Neural cell (in vitro differentiated cells): ENCODE data around the gene LPAR3. TPM values are rescaled to one million over a fixed set of nuclear protein-coding genes. Genes with fewer than 3 reads are reported as not detected.

Source experiments
- H2AFZ ChIP-seq: fragments of 200-600, 300-800 bp; sonication (generic), shearing (Covaris generic); 2 replicates; pipeline ENCODE4 v1.6.0; 2014; ENCODE audit warnings: low read depth, mild to moderate bottlenecking, antibody characterized with exemption, low read length, moderate library complexity
- H3F3A ChIP-seq: fragments of 200-600 bp; shearing (Covaris generic); 2 replicates; pipeline ENCODE4 v1.6.1; 2016; ENCODE audit warnings: mild to moderate bottlenecking, moderate library complexity, mixed read lengths, antibody characterized with exemption, low read length; ENCODE audit not compliant: insufficient read depth, poor library complexity, severe bottlenecking
- H3K27ac ChIP-seq: fragments of 200-600, 300-800 bp; sonication (generic), shearing (Covaris generic); 2 replicates; pipeline ENCODE4 v1.5.1; 2014; ENCODE audit warnings: mild to moderate bottlenecking, low read length, moderate library complexity
- H3K27me3 ChIP-seq: fragments of 300-800, 200-600 bp; sonication (generic), shearing (Covaris generic); 2 replicates; pipeline ENCODE4 v1.6.0; 2014; ENCODE audit warnings: mild to moderate bottlenecking, low read depth, low read length, moderate library complexity; ENCODE audit not compliant: insufficient read depth
- H3K36me3 ChIP-seq: fragments of 300-800, 200-600 bp; sonication (generic), shearing (Covaris generic); 2 replicates; pipeline ENCODE4 v1.5.1; 2014; ENCODE audit warnings: mild to moderate bottlenecking, antibody characterized with exemption, low read length, moderate library complexity; ENCODE audit not compliant: insufficient read depth
- H3K4me2 ChIP-seq: fragments of 300-800, 200-600 bp; sonication (generic), shearing (Covaris generic); 2 replicates; pipeline ENCODE4 v1.6.0; 2014; ENCODE audit warnings: mild to moderate bottlenecking, low read length
- H3K4me3 ChIP-seq: fragments of 300-800, 200-600 bp; sonication (generic), shearing (Covaris generic); 2 replicates; pipeline ENCODE4 v1.5.1; 2014; ENCODE audit warnings: mild to moderate bottlenecking, low read length, moderate library complexity
- H3K79me2 ChIP-seq: fragments of 200-600 bp; shearing (Covaris generic); replicated peaks from 2 replicates; pipeline ENCODE4 v1.6.0; 2014; ENCODE audit warnings: mild to moderate bottlenecking, low read length, moderate library complexity; ENCODE audit not compliant: insufficient read depth
- H3K9ac ChIP-seq: fragments of 300-800, 200-600 bp; sonication (generic), shearing (Covaris generic); 2 replicates; pipeline ENCODE4 v1.6.1; 2016; ENCODE audit warnings: mild to moderate bottlenecking, low read length, mixed read lengths
- H3K9me2 ChIP-seq: fragments of 200-600 bp; shearing (Covaris generic); 2 replicates; pipeline ENCODE4 v1.6.1; 2016; ENCODE audit warnings: mild to moderate bottlenecking, low read length, mixed read lengths; ENCODE audit not compliant: insufficient read depth
- H3K9me3 ChIP-seq: fragments of 200-600, 300-800 bp; sonication (generic), shearing (Covaris generic); 2 replicates; pipeline ENCODE4 v1.6.1; 2016; ENCODE audit warnings: mild to moderate bottlenecking, mixed run types, low read length, moderate library complexity, mixed read lengths
- H4K20me1 ChIP-seq: fragments of 200-600 bp; shearing (Covaris generic); 2 replicates; pipeline ENCODE4 v1.6.1; 2016; ENCODE audit warnings: mild to moderate bottlenecking, mixed run types; ENCODE audit not compliant: insufficient read depth
- EP300 ChIP-seq: fragments of 450-650 bp; conservative IDR thresholded peaks from 2 replicates; pipeline ENCODE4 v1.6.1; 2014; ENCODE audit warnings: antibody characterized with exemption, mild to moderate bottlenecking, moderate library complexity; ENCODE audit not compliant: poor library complexity, severe bottlenecking
- EZH2 ChIP-seq: fragments of 200-600, 300-800 bp; shearing (Covaris generic), sonication (generic); IDR thresholded peaks from 2 replicates; pipeline ENCODE4 v1.6.1; 2014; ENCODE audit warnings: antibody characterized with exemption, low read length, borderline replicate concordance, mild to moderate bottlenecking; ENCODE audit not compliant: insufficient read depth, poor library complexity, severe bottlenecking
- MXI1 ChIP-seq: fragments of 450-650 bp; conservative IDR thresholded peaks from 2 replicates; pipeline ENCODE4 v1.6.1; 2014; ENCODE audit warnings: antibody characterized with exemption, mild to moderate bottlenecking; ENCODE audit not compliant: poor library complexity, severe bottlenecking
- POLR2AphosphoS5 ChIP-seq: IDR thresholded peaks from 2 replicates; pipeline ENCODE4 v1.6.1; 2012
- RAD21 ChIP-seq: fragments of 450-650 bp; conservative IDR thresholded peaks from 2 replicates; pipeline ENCODE4 v1.6.1; 2014; ENCODE audit warnings: antibody characterized with exemption, mild to moderate bottlenecking, moderate library complexity
- SMC3 ChIP-seq: fragments of 450-650 bp; conservative IDR thresholded peaks from 2 replicates; pipeline ENCODE4 v1.6.1; 2014; ENCODE audit warnings: antibody characterized with exemption, mild to moderate bottlenecking, moderate library complexity; ENCODE audit not compliant: poor library complexity
- TAF1 ChIP-seq: IDR thresholded peaks from 2 replicates; pipeline ENCODE4 v1.6.1; 2012; ENCODE audit warnings: low read depth
- polyA plus RNA-seq: library from polyadenylated mRNA; depleted of rRNA; stranded (reverse); fragments of >200 nt; gene quantifications from 2 replicates; pipeline ENCODE4 v1.2.3, GENCODE V29; 2014
- TF ChIP-seq, protein P1 (sequence below): IDR thresholded peaks from 2 replicates; pipeline ENCODE4 v1.6.1; 2012; ENCODE audit warnings: borderline replicate concordance
- TF ChIP-seq, protein P2 (sequence below): fragments of 450-650 bp; IDR thresholded peaks from 2 replicates; pipeline ENCODE4 v1.5.1; 2014; ENCODE audit warnings: antibody characterized with exemption, mild to moderate bottlenecking, moderate library complexity; ENCODE audit not compliant: poor library complexity, severe bottlenecking

LPAR3 gene
- polyA plus RNA-seq, 1 donor from 2014 or later, result not detected

GRCh38 chr1:84800090-84801073 lies 92.6 kb downstream of the LPAR3 start:
- no peaks in the 10 kb centered on the region for H3K36me3 ChIP-seq
- H3K79me2 ChIP-seq, result no peaks in the 10 kb centered on the region
- no peak overlapping the region for H3K4me3 ChIP-seq
- no peaks in the 10 kb centered on the region for H4K20me1 ChIP-seq
- no peak for TF ChIP-seq MXI1
- TF ChIP-seq EP300, result no peak
- TF ChIP-seq TAF1, result no peak
- TF ChIP-seq, protein P1, sequence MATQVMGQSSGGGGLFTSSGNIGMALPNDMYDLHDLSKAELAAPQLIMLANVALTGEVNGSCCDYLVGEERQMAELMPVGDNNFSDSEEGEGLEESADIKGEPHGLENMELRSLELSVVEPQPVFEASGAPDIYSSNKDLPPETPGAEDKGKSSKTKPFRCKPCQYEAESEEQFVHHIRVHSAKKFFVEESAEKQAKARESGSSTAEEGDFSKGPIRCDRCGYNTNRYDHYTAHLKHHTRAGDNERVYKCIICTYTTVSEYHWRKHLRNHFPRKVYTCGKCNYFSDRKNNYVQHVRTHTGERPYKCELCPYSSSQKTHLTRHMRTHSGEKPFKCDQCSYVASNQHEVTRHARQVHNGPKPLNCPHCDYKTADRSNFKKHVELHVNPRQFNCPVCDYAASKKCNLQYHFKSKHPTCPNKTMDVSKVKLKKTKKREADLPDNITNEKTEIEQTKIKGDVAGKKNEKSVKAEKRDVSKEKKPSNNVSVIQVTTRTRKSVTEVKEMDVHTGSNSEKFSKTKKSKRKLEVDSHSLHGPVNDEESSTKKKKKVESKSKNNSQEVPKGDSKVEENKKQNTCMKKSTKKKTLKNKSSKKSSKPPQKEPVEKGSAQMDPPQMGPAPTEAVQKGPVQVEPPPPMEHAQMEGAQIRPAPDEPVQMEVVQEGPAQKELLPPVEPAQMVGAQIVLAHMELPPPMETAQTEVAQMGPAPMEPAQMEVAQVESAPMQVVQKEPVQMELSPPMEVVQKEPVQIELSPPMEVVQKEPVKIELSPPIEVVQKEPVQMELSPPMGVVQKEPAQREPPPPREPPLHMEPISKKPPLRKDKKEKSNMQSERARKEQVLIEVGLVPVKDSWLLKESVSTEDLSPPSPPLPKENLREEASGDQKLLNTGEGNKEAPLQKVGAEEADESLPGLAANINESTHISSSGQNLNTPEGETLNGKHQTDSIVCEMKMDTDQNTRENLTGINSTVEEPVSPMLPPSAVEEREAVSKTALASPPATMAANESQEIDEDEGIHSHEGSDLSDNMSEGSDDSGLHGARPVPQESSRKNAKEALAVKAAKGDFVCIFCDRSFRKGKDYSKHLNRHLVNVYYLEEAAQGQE, result no peak
- no peak for TF ChIP-seq POLR2AphosphoS5
- TF ChIP-seq RAD21, result no peak
- TF ChIP-seq EZH2, result no peak
- TF ChIP-seq, protein P2, sequence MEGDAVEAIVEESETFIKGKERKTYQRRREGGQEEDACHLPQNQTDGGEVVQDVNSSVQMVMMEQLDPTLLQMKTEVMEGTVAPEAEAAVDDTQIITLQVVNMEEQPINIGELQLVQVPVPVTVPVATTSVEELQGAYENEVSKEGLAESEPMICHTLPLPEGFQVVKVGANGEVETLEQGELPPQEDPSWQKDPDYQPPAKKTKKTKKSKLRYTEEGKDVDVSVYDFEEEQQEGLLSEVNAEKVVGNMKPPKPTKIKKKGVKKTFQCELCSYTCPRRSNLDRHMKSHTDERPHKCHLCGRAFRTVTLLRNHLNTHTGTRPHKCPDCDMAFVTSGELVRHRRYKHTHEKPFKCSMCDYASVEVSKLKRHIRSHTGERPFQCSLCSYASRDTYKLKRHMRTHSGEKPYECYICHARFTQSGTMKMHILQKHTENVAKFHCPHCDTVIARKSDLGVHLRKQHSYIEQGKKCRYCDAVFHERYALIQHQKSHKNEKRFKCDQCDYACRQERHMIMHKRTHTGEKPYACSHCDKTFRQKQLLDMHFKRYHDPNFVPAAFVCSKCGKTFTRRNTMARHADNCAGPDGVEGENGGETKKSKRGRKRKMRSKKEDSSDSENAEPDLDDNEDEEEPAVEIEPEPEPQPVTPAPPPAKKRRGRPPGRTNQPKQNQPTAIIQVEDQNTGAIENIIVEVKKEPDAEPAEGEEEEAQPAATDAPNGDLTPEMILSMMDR, result no peak
- TF ChIP-seq SMC3, result no peak
- H3K4me2 ChIP-seq, result no peak overlapping the region
- no peaks in the 10 kb centered on the region for H3K9me2 ChIP-seq
- H3K27ac ChIP-seq, result no peak overlapping the region
- no peaks in the 10 kb centered on the region for H3K27me3 ChIP-seq
- H3F3A ChIP-seq, result no peaks in the 10 kb centered on the region
- H2AFZ ChIP-seq, result no peak overlapping the region
- no peaks in the 10 kb centered on the region for H3K9me3 ChIP-seq
- no peak overlapping the region for H3K9ac ChIP-seq

- no peak overlapping the region for H2AFZ ChIP-seq
- H3F3A ChIP-seq, result no peaks in the 10 kb centered on the region
- no peaks in the 10 kb centered on the region for H3K27me3 ChIP-seq
- no peak overlapping the region for H3K4me2 ChIP-seq
- no peak overlapping the region for H3K27ac ChIP-seq
- H3K4me3 ChIP-seq, result no peak overlapping the region
- TF ChIP-seq EZH2, result no peak
- no peak for TF ChIP-seq EP300
- TF ChIP-seq RAD21, result no peak
- TF ChIP-seq MXI1, result no peak
- TF ChIP-seq, protein P1, result no peak
- H4K20me1 ChIP-seq, result no peaks in the 10 kb centered on the region
- H3K9ac ChIP-seq, result no peak overlapping the region
- no peaks in the 10 kb centered on the region for H3K79me2 ChIP-seq
- H3K9me2 ChIP-seq, result no peaks in the 10 kb centered on the region
- no peaks in the 10 kb centered on the region for H3K36me3 ChIP-seq
- peaks cover 2% of the 10 kb centered on the region for H3K9me3 ChIP-seq
Measured at GRCh38 chr1:84797603-84798002, 95.4 kb downstream of the LPAR3 start.
